HG02623 (cell line): Measurements from ENCODE around the gene MISFA.
"Not testable (repeated sequence)": the region's sequence is repeated elsewhere in the genome, so short reads cannot be mapped to it uniquely, and the experiment has no call there.

Source experiments
- ATAC-seq: cut with Tn5 transposase; IDR thresholded peaks from one replicate; pipeline ENCODE4 v1.9.1; 2021; ENCODE audit warnings: moderate library complexity; ENCODE audit not compliant: unreplicated experiment

MISFA gene

DNA sequence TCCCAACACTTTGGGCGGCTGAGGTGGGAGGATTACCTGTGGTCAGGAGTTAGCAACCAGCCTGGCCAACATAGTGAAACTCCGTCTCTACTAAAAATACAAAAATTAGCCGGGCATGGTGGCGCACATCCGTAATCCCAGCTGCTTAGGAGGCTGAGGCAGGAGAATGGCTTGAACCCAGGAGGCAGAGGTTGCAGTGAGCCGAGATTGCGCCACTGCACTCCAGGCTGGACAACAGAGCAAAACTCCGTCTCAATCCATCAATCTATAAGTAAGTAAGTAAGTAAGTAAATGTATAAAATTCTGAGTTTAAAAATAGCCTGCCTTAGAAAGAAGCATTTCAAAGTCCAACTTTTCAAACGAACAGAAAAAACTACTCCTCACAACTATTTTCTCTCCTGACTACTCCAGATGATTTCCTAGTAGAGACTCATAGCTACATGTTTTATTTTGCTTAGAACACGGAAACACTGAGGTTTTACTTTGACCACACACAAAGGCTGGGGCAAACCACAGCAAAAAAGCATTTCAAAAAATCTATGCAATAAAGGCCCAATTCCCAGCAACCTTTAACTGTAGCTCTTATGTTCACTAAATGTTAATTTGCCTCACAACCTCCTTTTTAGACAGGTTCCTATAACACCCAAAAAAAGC is 18.2 kb downstream of the MISFA start:
- ATAC-seq: no peak

DNA sequence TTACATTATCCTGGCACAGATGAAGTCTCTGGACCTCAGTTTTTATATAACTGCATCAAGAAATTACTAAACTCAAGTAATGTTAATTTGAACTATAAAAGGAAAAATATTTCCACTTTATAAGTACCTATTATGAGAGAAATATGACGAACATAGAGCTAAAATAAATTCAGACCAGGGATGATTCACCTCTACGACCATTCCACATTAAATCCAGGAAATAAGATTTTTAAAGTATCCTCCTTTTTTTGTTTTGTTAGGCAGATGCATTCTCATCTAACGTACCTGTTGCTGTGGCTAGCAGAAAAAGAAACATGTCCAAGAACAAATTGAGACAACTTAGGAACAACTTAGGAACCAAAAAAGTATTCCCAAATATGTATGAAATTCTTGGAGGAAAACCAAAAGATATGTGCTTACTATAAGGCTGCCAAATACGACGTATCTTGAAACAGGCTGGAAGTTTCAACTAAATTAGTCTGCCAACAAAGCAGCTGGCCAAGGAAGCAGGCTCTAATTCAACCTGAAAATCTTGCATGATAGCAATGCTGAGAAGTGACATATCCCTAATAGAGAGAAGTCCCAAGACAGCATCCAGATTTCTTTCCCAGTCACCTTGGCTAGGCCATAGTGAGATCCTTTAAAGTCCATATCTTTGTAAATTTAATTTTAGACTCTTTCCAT is 18.9 kb downstream of the MISFA start:
- no peak for ATAC-seq

DNA sequence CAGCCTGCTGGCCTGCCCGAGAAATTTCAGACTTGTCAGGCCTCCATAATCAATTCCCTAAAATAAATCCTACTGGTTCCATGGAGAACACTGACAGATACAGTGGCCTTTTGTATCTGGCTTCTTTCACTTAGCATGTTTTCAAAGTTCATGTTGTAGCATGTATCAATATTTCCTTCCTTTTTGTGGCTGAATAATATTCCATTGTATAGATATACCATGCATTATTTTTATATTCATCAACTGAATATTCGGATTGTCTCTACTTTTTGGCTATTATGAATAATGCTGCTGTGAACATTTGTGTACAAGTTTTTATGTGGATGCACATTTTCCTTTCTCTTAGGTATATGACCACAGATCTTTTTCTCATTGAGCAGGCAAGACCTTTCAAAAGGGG is 24.1 kb downstream of the MISFA start:
- ATAC-seq: no peak

DNA sequence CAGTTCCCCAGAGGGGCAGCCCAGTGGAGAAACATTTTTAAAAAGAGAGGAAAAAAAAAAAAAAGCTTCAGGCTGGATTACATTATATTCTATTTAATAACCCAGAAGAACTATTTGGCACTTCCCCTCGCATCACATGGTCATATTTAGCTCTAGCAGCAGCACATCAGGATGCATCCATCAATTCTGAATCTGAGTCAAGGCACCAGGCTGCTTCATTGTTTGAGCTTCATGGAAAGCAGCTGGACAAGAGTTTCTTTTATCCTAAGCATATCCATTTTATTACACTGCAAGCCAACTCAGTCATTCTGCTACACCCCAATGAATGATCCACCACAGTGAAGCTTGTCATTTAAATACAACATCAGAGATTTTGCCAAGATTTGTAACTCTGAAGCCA is 24.6 kb downstream of the MISFA start:
- ATAC-seq: no peak

DNA sequence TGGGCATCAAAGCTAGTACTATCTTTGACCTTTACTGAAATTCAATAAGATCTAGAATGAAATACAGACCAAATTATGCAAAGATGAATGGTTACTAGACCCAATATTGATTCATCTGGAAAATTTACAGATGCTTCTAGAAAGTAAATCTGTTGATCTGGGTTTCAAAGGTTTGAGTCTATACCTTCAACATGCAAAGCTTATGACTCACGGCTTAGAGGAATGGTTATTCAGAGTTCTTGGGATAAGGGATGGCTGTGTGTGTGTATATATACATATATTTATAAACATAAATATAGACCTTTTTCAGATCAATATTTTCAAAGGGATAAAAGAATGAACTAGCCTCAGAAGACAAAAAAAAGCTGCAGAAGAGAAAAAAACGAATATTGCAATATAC is 33.3 kb downstream of the MISFA start:
- no peak for ATAC-seq

DNA sequence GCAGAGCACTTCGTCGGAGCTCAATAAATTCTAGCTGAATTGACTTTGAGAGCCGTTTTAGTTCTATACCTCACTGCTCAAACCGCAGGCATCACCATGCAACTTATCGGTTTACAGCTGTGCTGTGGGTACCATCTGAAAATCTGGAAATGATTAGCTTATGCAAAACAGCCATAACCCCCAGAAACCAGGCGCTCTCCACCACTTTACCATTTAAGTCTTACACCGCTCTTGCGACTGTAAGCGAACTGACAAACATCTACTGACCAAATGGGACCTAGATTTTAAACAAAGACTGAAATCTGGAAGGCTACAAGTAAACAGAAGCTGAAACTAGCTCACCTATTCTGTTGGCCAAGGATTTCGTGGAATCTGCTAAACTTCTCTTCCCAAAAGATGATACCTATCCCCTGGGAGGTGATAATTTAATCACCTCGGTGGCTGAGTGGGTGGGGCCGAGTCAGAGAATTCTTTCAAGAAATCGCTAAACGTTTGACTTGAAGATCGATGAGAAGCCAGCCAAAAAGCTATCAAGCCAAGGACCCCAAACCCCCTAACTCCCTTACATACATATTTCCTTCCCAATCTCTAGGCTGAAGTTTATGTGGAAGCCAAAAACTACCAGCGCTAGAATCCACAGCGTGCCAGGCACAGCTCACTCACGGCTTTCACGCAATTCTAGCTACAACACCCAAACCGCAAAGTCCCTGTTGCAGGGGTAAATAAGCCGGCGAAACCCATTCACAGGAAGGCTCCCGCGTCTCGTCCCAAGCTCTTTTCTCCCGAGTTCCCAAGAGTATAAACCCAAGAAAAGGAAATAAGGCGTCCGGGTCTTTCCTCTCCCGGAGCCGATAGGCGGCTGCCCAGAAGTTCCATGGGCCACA is 33.9 kb downstream of the MISFA start:
- ATAC-seq: peak; percentile 46

DNA sequence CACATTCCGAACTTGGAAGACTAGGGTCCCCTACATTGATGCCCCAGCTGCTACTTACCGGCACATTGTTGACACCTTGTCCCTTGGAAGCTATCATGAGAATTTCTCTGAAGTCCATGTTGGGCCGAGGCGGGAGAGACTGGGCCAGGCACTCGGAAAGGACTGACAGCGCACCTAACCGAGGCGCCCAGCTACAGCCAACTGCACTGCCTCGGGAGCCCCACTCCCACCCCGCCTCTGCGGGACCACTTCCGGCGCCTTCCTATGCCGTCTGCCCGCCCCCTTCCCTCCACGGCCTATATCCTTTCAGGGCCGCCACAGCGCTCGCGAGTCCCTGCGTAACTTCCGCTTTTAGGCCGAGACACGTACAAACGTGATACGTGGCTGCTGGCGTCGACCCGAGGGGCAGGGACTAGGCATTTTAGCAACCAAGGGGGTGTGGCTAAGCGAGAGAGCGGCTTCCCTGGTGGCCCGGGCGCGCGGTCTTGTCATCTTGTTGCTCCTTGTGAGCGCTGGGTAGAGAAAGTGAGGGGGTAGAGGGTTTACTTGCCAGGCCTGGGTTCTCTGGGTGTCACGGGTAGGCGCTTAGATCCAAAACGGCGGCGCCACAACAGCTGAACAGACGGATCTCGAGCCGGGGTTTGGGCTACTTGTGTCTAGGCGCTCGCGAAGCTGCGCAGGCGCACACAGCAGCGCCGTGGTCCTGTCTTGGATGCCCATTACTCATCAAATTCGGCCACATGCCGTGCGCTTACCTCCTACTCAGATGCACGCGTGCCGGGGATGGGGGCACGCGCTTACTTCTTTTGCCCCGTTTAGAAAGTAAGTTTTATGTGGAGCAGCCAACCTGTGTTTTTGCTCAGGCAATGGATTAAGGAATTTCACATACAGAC is 34.8 kb downstream of the MISFA start, which contains the start of gene SPTY2D1:
Gene SPTY2D1 (minus strand): TSS at position 203 of the 893 bp plus-strand sequence. CDS start 85 bp downstream, at position 118.
- peak; percentile 95 for ATAC-seq

DNA sequence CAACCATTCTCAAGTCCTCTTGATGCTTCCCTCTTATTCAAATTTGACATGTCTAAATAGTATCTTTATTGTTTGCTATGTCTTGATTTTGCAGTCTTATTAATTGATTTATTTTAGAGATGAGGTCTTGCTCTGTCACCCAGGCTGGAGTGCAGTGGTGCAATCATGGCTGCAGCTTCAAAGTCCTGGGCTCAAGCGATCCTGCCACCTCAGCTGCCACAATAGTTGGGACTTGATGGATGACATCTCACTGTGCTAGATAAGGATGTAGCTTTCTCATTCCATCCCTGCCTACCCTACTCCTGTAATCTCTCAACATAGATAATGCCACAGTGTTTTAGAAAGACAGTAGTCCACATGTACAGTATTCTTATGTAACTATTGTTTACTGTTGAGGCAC is 42.1 kb downstream of the MISFA start:
- ATAC-seq: no peak

DNA sequence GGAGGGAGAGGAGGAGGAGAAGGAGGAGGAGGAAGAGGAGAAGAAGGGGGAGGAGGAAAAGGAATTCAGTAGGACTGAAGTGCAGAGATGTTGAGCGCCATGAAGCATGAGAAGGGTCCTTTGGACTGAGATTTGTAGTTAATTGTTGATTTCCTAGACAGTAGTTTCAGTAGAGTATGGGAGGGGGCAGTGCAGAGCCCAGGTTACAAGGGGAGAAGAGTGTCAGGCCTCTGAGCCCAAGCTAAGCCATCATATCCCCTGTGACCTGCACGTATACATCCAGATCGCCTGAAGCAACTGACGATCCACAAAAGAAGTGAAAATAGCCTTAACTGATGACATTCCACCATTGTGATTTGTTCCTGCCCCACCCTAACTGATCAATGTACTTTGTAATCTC is 43.4 kb downstream of the MISFA start:
- ATAC-seq: not testable (repeated sequence)

DNA sequence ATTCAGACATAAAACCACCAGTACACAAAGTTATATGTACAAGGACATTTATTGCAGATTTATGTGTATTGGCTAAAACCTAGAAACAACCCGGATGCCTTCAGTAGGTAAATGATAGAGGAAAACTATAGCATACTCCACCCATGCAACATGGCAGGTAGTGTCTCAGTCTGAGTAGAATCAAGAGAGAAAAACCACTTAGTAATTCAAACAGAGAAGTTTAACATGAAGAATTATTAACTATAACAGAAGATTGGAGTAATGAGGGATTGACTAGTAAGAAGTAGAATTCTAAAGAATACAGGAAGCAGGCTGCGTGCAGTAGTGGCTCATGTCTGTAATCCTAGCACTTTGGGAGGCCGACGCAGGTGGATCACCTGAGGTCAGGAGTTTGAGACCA is 50.8 kb downstream of the MISFA start:
- ATAC-seq: no peak

DNA sequence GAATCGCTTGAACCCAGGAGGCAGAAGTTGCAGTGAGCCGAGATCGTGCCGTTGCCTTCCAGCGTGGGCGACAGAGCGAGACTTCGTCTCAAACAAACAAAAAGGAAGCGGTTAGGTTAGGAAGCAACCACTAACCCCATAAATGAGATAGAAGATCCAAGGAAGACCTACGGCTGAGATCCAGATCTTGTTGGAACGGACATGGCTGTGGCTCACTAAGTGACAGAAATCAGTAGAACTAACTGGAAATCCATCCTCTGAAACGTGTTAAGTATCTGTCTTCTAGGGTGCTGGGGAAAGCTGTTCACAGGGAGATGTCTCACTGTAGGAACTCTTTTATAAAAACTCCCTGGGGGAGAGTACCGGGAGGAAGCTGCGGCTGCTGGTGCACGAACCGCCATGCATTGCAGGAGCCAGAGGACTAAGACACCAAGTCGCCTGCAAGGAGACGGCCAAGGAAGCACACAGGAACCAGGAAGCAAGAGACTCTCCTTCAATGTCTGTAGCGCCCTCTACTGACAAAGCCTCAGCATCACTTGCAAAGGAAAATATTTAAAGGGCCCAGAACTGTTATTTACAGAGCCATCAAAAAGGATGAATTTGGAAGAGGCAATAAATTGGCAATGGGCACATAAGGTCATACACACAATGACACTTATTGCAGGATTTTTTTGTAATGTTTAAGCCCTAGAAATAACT is 51.4 kb downstream of the MISFA start:
- ATAC-seq: no peak
